HG03575 (cell line): Measurements from ENCODE around the gene ALDH7A1.
"Not testable (repeated sequence)": the region's sequence is repeated elsewhere in the genome, so short reads cannot be mapped to it uniquely, and the experiment has no call there.

Experiments used
- ATAC-seq: cut with Tn5 transposase; IDR thresholded peaks from one replicate; pipeline ENCODE4 v1.9.1; 2021; ENCODE audit not compliant: unreplicated experiment, insufficient number of reproducible peaks, low FRiP score; ENCODE audit errors: extremely low read depth

The ALDH7A1 gene

DNA sequence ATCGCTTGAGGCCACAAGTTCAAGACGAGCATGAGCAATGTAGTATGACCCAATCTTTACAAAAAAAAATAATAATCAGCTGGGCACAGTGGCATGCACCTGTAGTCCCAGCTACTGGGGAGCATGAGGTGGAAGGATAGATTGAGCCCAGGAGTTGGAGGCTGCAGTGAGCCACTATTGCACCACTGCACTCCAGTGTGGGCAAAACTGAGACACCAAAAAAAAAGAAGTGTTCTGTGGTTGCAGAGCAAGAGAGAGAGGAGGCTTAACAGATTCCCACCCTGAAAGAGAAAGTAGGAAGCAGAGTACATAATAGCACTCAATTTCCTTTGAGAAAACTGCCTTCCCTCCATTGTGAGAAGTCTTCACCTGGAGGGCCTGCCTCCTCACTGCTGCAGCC lies 52.6 kb downstream of the ALDH7A1 start:
- ATAC-seq: peak; percentile 38

DNA sequence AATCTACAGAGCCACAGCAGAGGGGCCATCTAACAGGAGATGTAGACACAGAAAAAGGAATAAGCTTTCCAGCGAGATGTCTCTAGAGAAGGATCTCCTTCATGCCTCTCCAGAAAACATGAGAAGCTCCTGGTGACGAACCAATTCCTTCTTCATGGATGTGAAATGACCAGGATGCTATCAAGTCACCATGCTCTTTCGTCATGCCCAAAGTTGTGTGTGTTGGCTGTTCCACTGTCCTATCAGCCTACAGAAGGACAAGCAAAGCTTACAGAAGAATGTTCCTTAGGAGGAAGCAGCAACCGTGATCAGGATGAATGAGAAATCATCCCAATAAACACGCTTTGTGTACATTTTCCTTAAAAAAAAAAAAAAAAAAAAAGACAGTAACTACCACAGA lies 54.4 kb downstream of the ALDH7A1 start:
- no peak for ATAC-seq

DNA sequence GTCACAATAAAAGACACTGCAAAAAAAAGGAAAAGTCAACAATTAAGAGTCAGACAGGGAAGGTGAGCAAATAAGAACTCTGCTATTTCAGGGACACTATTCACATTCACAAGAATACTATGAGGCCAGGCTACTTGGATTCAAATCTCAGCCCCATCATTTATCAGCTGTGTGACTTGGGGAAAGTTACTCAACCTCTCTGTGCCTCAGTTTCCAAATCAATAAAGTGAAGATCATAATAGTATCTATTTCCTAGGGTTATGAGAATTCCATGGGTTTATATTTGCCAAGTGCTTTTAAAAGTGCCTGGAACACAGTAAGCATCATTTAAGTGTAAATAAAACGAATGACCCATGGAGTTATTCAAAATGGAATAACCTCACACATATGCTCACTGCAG lies 56.4 kb downstream of the ALDH7A1 start:
- ATAC-seq: no peak

DNA sequence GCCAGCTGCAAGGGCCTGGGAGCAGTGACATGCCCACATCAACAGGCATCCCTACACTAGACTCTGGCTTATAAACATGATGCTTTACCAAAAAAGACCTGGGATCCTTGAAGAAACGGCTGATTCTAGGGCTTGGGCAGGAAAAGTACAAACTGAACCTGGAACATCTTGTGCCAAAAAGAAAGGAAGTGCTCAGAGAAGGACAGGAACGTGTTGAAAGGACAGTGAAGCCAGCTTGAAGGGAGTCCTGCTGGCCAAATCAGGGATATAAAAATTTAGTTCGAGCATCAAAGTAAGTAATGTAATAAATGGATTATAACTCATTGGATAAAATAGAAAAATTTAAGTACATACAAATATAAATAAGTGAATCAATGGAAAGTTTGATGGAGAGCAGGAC lies 58.1 kb downstream of the ALDH7A1 start:
- ATAC-seq: no peak

DNA sequence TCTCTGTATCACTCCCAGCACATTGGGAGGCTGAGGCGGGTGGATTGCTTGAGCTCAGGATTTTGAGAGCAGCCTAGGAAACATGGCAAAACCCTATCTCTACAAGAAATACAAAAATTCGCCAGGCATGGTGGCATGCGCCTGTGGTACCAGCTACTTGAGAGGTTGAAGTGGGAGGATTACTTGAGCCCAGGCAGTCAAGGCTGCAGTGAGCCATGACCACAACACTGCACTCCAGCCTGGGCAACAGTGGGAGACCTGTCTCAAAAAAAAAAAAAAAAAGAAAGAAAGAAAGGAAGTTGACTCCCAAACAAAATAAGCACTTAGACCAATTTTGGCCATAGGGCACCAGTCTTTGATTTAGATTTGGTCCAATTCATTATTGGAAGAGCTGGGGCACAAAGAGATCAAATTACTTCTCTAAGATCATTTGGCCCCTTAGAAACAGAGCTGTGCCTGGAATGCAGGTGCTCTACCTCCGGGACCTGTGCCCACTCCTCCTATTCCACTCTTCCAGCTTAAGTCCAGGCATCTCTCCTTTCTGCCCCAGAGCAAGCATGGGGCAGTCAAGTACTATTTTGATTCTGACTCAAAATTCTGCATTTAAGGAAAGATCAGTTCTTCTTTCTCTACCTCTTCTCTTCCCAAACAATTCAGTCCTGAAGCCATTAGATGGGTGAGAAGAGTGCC lies 59.0 kb downstream of the ALDH7A1 start:
- no peak for ATAC-seq

DNA sequence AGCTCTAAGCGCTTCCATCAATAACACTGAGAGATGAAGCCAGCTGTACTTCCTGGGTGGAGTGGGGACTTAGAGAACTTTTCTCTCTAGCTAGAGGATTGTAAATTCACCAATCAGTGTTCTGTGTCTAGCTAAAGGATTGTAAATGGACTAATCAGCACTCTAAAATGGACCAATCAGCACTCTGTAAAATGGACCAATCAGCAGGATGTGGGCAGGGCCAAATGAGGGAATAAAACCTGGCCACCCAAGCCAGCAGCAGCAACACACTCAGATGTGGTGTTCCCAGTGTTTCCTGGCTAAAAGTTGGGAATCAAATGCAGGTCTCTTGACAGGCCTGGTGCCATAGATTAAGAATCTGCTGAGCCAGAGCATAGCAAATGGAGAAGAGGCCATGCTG lies 60.5 kb downstream of the ALDH7A1 start:
- ATAC-seq: no peak

DNA sequence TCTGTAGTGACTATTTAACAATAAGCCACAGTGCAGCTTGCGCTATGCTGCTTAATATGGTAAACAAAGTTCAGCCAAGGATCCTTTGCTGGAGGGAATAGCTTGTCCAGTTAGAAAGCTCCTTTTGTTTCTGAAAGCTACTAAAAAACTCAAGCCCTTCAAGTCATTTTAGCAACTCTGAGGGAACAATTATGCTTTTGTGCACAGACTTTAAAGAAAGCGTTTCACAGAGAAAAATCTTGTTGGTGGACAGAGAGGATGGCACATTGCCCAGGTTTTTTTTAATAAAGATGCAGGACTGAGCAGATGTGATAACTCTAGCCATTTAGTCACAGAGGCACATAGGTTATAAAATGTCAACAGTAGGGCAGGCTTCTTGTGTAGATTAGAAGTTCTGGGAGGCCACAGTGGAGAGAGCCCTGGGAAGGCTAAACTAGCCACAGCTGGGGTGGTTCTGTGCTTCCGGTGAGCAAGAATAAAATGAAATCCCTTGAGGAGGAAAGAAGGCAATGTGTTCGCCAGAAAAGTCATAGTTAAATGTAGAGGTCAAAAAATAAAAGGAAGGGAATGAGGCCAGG lies 63.4 kb downstream of the ALDH7A1 start:
- no peak for ATAC-seq

DNA sequence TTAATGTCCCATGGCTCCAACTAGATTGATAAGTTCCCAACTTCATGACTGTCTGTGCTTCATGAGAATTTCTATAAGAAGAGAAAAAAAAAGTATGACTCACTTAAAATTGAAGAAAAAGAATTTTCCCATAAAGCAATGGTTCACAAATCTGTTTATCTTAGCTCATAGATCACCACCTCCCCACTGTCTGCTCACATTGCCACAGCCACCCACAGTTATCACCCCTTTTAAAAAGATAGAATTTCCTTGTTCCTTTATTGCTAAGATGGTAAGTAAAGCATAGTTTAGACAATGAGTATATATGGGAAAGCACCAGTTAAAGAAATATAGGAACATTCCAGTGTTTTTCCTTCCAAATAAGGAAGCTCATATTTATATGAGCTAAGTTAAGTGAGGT lies 67.1 kb downstream of the ALDH7A1 start:
- no peak for ATAC-seq

DNA sequence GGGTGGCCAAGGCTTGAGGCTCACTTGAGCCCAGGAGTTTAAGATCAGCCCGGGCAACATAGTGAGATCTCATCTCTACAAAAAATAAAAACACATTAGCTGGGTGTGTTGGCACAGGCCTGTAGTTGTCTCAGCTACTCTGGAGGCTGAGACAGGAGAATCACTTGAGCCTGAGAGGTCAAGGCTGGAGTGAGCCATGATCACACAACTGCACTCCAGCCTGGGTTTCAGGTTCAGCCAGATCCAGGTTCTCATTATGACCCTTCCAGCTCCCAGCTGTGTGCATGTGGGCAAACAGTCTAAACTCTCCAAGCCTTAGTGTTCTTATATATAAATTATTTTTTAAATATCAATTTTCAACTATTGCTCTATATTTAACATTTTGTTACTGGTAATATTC lies 67.9 kb downstream of the ALDH7A1 start:
- ATAC-seq: no peak

DNA sequence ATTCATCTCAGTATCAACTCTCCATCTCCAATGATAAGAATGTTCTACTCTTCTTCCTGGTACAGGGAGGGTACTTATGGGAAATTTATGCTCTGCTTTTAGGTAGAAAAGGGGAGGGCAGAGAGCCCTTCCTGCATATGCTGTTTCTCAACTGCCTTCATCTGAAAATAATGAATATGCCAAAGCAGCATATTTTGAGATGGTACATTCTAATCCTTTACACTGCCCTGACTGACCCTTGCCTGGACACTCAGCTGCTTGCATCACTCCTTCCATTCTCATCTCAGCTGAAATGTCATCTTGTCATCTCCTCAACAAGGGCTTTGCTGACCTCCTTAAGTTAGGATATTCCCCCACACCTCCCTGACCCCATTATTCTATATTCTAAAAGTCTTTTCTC lies 68.5 kb downstream of the ALDH7A1 start:
- ATAC-seq: no peak

DNA sequence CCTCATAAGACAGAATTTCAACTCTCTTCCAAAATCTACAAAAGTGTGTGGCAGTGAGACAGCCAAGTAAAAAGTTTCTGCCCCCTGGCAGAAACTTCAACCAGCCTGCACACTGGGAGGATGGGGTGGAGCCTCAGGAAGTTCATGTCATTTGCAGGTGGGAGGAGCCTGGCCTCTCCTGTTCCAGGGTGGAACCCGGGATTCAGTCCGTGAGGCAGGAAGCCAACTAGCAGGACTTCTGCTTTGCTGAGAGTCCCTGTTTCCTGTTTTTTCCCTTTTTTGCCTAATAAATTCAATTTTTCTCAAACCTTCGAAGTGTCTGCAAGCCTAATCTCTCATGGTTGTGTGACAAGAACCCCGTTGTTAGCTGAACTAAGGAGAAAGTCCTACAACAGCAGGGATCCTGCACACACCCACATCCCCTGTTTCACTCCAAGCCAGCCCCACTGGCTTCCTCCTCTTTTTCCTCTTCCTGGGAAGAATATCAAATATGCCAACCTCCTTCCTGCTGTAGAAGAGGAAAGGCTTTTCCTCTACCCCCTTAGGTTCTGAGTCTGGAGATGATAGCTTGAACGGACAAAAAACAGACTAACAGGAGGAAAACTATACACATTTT lies 69.3 kb downstream of the ALDH7A1 start:
- no peak for ATAC-seq

DNA sequence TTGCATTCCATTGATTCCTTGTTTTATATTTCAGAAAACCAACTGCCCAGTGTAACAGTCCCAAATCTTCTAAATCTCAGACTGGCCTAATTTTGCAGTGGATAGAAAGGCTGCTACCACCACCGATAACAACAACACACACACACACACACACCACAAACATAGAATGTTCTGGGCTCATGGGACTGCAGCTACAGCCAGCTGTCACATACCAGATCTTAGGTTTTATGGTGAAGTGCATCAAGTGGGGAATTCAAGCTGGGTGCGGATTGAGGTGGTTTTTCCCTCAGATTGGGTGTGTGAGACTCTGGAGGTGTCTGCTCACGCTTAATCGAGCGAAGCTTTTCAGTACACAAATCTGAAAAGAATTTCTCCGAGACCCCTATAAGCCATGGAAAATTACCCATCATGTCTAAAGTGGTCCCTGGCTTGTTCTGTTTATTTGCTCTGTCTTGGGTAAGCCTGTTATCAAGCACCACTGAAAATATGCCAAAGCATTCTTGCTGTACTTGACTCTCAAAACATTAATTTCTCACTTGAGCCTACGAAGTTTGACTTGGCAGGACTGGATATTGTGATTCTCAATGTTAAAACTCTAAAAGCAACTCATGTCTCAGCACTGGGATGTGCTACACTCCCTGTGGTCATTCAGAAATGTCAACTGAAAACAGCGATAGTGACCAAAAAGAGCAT lies 71.1 kb downstream of the ALDH7A1 start:
- ATAC-seq: no peak

DNA sequence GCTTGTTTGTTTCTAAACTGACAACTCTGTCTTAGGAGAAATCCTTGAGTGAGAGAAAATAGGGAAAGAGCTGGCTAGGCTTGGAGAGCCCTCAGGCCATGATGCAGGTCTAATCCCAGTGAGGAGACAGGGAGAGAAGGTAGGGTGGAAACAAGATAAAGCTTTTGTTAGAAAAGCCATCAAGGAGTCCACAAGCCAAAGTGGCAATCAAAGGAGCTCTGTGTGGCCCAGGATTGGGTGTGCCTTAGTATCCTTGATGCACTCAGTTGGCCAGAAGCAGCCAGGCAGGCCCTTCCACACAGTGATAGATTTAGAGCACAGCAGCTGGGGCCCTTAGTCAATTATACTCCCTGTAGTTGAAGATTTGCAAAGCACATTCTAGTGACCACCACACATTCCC lies 73.9 kb downstream of the ALDH7A1 start:
- no peak for ATAC-seq

DNA sequence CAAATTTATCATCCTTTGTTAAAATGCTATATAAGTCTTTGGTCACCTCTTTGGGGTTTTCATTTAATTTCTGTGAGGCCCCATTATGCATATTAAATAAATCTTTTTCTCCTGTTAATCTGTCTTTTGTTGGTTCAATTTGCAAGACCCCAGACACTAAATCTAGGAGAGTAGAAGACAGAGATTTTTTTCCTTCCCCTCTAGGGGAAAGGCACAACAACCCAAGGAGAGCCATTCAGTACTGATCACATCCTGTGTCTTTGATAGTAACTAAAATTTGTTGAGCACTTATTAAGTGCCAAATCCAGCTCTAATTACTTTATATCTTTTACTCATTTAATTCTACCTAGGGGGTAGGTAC lies 74.4 kb downstream of the ALDH7A1 start:
- no peak for ATAC-seq

DNA sequence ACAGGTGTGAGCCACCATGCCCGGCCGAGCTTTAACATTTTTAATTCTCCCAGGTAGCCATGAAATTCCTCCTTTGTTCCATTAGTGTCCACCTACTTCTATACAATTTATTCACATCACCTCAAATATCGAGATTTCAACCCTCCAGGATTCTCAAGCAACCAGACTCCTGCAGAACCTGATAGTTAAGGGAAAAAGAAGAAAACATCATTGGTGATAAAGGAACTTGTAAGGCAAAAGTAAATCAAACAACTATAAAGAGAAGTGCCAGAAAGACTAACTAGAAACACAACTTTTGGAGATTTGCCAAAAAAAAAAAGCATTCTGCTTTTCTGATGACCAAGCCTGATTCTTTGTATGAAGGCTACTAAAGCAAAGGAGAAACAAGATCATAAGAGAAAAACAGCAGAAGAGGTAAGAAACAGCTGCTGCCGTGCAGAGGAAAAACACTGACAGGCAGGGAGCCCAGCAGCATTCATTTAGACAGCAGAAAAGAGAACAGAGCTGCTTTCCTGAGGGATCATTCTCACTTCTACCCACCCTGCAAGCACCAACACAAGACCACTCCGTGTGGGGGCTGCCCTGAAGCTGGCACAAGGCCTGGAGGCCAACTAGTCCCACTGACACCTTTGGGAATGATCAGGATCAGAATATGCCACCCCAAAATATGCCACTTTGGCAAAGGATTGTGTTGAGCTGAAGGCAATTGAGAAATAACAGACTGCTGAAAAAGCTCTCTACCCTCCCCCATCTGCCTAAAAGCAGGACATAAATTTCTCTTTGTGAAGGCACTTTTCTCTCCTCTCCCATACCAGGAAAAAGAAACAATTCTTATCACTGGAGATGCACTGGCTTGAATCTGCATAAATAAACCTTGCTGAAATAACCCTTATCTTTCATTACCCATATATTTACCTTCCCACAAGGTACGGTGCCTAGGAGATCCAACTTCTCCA lies 75.1 kb downstream of the ALDH7A1 start:
- no peak for ATAC-seq

DNA sequence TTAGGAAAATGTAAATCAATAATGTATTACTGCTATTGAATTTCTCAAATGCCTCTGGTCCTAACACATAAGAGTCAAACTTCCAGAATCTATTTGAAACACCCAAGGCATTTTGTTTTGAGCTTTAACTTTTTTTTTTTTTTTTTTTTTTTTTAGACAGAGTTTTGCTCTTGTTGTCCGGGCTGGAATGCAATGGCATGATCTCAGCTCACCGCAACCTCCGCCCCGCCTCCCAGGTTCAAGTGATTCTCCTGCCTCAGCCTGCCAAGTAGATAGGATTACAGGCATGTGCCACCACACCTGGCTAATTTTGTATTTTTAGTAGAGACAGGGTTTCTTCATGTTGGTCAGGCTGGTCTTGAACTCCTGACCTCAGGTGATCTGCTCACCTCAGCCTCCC lies 75.8 kb downstream of the ALDH7A1 start:
- ATAC-seq: not testable (repeated sequence)

DNA sequence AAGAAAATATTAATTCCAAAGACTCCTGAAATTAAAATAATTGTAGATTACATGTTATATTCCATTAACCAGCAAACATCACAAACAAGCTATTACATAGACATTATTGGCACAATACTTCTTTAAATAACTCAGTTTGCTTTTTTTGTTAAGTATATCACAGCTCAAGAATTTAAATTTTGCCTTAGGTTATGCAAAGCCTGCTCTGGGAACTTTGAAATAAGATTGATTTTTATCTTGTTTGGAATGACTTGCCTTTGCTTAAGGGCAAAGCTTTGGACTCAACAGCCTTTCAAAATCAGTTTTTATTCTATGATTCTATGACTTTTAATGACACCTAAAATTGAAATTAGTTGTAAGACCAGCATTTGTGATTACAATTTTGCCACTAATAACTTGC lies 78.2 kb downstream of the ALDH7A1 start:
- ATAC-seq: no peak

DNA sequence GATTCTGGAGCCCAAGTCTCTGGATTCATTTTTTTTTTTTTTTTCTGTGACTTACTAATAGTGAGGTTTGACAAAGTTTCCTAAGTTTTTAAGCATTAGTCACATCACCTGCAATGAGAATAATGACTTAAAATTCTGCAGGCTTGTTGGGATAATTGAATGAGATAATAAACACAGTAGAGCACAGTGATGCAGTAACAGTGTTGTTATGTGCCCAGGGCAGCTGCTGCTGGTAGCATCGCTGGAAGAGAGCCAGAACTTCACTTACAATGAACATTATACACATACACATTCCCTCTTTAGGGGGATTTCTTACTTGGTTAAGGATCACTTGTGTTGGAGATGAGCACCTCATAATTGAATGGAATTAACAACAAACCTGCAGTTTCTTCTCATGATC lies 78.9 kb downstream of the ALDH7A1 start:
- ATAC-seq: no peak

DNA sequence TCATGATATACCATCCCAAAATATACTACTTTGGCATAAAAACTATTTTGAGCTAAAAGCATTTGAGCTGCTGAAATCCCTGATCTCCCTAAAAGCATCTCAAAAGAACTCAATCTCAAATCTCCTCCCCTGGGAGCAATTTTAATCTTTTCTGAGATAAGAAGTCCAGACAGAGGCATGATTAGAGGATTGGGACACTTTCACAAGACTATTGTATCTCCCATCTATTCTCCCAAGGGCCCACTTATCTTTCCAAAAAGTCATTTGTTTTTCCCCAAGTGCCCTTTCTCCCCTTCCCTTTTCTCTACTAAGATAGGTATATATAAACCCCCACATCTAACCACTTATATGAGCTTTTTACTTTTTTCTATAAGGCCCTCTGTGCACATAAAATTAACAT lies 79.7 kb downstream of the ALDH7A1 start:
- ATAC-seq: no peak
